Vagina (tissue), 2 donors: ENCODE measurements around the gene ITPRIP. TPM values are rescaled to one million over a fixed set of nuclear protein-coding genes. Genes with fewer than 3 reads are reported as not detected.

ENCODE experiments used
- DNase-seq, 2 donors: peaks; one replicate each; pipeline ENCODE4 v3.0.0-alpha.2; 2017; ENCODE audit errors: extremely low spot score in 2 of 2
- H3K27ac ChIP-seq: fragments of 200-600 bp; sonication (generic); one replicate; pipeline ENCODE4 v1.5.1; 2019
- H3K27me3 ChIP-seq: fragments of 200-600 bp; sonication (generic); one replicate; pipeline ENCODE4 v1.5.1; 2019
- H3K36me3 ChIP-seq, 2 donors: fragments of 200-600 bp; sonication (generic); one replicate each; pipeline ENCODE4 v1.5.1; 2017 to 2019
- H3K4me1 ChIP-seq: fragments of 200-600 bp; sonication (generic); one replicate; pipeline ENCODE4 v1.5.1; 2019
- H3K4me3 ChIP-seq, 2 donors: fragments of 200-600 bp; sonication (generic); 1 replicate in 1 of 2; 2 replicates in 1 of 2; pipeline ENCODE4 v1.5.1; 2016 to 2019
- H3K9me3 ChIP-seq: fragments of 200-600 bp; sonication (generic); one replicate; pipeline ENCODE4 v1.5.1; 2019
- CTCF ChIP-seq, 3 experiments: fragments of 450-650 bp in 2 of 3; fragments of 200-600 bp in 1 of 3; sonication (generic) in 1 of 3; IDR thresholded peaks; one replicate each; pipeline ENCODE4 v1.5.1; 2017 to 2019; ENCODE audit warnings: antibody characterized with exemption in 3 of 3, mild to moderate bottlenecking in 2 of 3, moderate library complexity in 2 of 3
- POLR2A ChIP-seq, 2 donors: fragments of 450-650 bp; IDR thresholded peaks; one replicate each; pipeline ENCODE4 v1.6.1; 2017; ENCODE audit warnings: antibody characterized with exemption in 2 of 2, mild to moderate bottlenecking in 2 of 2, moderate library complexity in 2 of 2
- POLR2AphosphoS5 ChIP-seq, 2 donors: sonication (generic); formaldehyde crosslinking; IDR thresholded peaks; one replicate each; pipeline ENCODE4 v1.9.0; 2017; ENCODE audit warnings: antibody characterized with exemption in 2 of 2, mild to moderate bottlenecking in 2 of 2, low read depth in 1 of 2; ENCODE audit not compliant: insufficient read depth in 1 of 2
- intact Hi-C: fragments of 100-400 bp; cut with DNase I; formaldehyde crosslinking; loops from one replicate; pipeline ENCODE4 v1.15.1; 2023
- total RNA-seq: library from RNA; depleted of rRNA; stranded (reverse); fragments of >200 nt; gene quantifications from one replicate; pipeline ENCODE4 v1.2.3, GENCODE V29; 2016

Gene ITPRIP
- total RNA-seq, 1 donor from 2014 or later: 85.7 TPM

GRCh38 chr10:104329735-104330134, 8.5 kb downstream of the ITPRIP start:
- Histone ChIP-seq H3K4me3 (peak overlapping the region in 1 of 2 donors; percentile 38), H3K27ac (peak overlapping the region; percentile 96), H3K36me3 (peaks cover 0 to 8% of the 10 kb centered on the region in 2 donors), H3K27me3 (no peaks in the 10 kb centered on the region), H3K4me1 (peaks cover 100% of the 10 kb centered on the region), H3K9me3 (no peaks in the 10 kb centered on the region)
- no peak for DNase-seq
- intact Hi-C loops: no loop called here
- no peak for TF ChIP-seq POLR2AphosphoS5 (IDR thresholded peaks at IDR 0.05; ENCODE audit: insufficient read depth in 1 of 2, low read depth in 1 of 2)
- TF ChIP-seq POLR2A (IDR thresholded peaks at IDR 0.05): no peak
- TF ChIP-seq CTCF (IDR thresholded peaks at IDR 0.05): no peak

- no peaks in the 10 kb centered on the region for H3K27me3 ChIP-seq
- peak overlapping the region; percentile 96 for H3K27ac ChIP-seq
- peaks cover 0 to 2% of the 10 kb centered on the region in 2 donors for H3K36me3 ChIP-seq
- TF ChIP-seq POLR2A (IDR thresholded peaks at IDR 0.05) (no peak), POLR2AphosphoS5 (IDR thresholded peaks at IDR 0.05; ENCODE audit: insufficient read depth in 1 of 2, low read depth in 1 of 2) (peak; percentile 54 to 73)
- intact Hi-C loops: no loop called here
- H3K4me1 ChIP-seq: peaks cover 100% of the 10 kb centered on the region
- no peak for DNase-seq
- H3K4me3 ChIP-seq: peak overlapping the region; percentile 29 to 38
- no peaks in the 10 kb centered on the region for H3K9me3 ChIP-seq
Measured at GRCh38 chr10:104328896-104329710, 9.2 kb downstream of the ITPRIP start.

- H3K36me3 ChIP-seq: no peaks in the 10 kb centered on the region
- intact Hi-C loops: no loop called here
- peak overlapping the region; percentile 29 to 38 for H3K4me3 ChIP-seq
- DNase-seq: no peak
- H3K27me3 ChIP-seq: no peaks in the 10 kb centered on the region
- peaks cover 100% of the 10 kb centered on the region for H3K4me1 ChIP-seq
- TF ChIP-seq POLR2A (IDR thresholded peaks at IDR 0.05) (no peak), CTCF (IDR thresholded peaks at IDR 0.05) (no peak), POLR2AphosphoS5 (IDR thresholded peaks at IDR 0.05; ENCODE audit: insufficient read depth in 1 of 2, low read depth in 1 of 2) (no peak)
- H3K9me3 ChIP-seq: no peaks in the 10 kb centered on the region
- H3K27ac ChIP-seq: peak overlapping the region; percentile 96
Measured at GRCh38 chr10:104328646-104328895, 9.7 kb downstream of the ITPRIP start.

- no peaks in the 10 kb centered on the region for H3K27me3 ChIP-seq
- H3K4me3 ChIP-seq: peak overlapping the region; percentile 29 to 38
- H3K9me3 ChIP-seq: no peaks in the 10 kb centered on the region
- intact Hi-C loops: no loop called here
- peaks cover 100% of the 10 kb centered on the region for H3K4me1 ChIP-seq
- no peak for TF ChIP-seq POLR2A (IDR thresholded peaks at IDR 0.05)
- TF ChIP-seq CTCF (IDR thresholded peaks at IDR 0.05): no peak
- peak in 1 of 2 donors; percentile 47 for TF ChIP-seq POLR2AphosphoS5 (IDR thresholded peaks at IDR 0.05; ENCODE audit: insufficient read depth in 1 of 2, low read depth in 1 of 2)
- DNase-seq: no peak
- H3K36me3 ChIP-seq: no peaks in the 10 kb centered on the region
- H3K27ac ChIP-seq: peak overlapping the region; percentile 96
Measured at GRCh38 chr10:104327745-104328645, 10.3 kb downstream of the ITPRIP start.

- TF ChIP-seq POLR2AphosphoS5 (IDR thresholded peaks at IDR 0.05; ENCODE audit: insufficient read depth in 1 of 2, low read depth in 1 of 2) (no peak), CTCF (IDR thresholded peaks at IDR 0.05) (no peak), POLR2A (IDR thresholded peaks at IDR 0.05) (no peak)
Measured at GRCh38 chr10:104326991-104327610, 11.2 kb downstream of the ITPRIP start.

More at GRCh38 chr10:104326991-104327610, 11.2 kb downstream of the ITPRIP start:
- DNase-seq: no peak
- Histone ChIP-seq H3K9me3 (no peaks in the 10 kb centered on the region), H3K27ac (peak overlapping the region; percentile 96), H3K4me1 (peaks cover 100% of the 10 kb centered on the region), H3K4me3 (peak overlapping the region; percentile 29 to 38), H3K36me3 (no peaks in the 10 kb centered on the region), H3K27me3 (no peaks in the 10 kb centered on the region)
- intact Hi-C loops: no loop called here
